Hypothalamus (tissue), 51 donors: ENCODE measurements around the gene NDST1.

ENCODE experiments used
- DNase-seq, 51 donors: peaks; one replicate each; lab custom pipeline; 2025; lab: John Stamatoyannopoulos, UW

Gene NDST1

DNA sequence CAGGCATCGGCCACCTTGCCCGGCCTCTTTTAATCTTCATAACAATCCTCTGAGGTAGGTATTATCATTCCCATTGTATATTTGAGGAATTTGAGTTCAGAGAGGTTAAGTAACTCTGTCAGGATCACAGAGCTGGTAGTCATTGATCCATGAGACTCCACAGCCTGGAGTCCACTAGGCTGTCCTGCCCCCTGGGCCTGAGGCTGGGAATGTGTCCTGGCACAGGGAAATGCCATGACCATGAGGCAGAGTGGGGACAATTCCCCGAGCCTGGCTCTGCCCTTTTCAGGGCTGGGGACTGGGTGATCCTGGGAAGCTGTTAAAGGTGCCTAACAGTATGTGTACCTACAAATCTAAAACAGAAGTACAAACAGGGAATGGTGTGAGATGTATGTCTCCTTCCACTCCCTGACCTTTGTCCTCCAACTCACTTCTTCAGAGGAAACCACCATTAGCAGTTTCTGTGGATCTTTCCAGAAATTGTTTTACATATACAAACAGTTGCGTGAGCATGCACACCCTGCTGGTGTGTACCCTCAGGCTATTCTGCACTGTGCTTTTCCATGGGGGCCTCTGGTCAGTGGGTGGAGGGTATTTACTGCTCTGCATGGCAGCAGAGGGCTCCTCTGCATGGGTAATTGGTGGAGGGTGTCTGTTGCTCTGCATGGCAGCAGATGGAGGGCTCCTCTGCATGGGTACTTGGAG, 53.8 kb downstream of the NDST1 start:
- DNase-seq = no peak

DNA sequence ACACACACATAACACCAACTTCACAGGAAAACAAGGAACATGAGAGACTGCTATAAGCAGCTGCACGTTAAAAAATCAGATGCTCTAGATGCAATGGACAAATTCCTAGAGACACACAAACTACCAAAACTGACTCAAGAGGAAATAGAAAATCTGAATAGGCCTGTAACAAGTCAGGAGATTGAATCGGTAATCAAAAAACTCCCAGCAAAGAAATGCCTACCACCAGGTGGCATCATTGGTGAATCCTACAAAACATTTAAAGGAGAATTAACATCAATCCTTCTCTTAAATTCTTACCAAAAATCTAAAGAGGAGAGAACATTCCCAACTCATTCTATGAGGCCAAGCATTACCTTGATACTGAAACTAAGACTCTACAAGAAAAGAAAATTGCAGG, 54.9 kb downstream of the NDST1 start:
- DNase-seq = peak in 1 of 51 donors; percentile 10

DNA sequence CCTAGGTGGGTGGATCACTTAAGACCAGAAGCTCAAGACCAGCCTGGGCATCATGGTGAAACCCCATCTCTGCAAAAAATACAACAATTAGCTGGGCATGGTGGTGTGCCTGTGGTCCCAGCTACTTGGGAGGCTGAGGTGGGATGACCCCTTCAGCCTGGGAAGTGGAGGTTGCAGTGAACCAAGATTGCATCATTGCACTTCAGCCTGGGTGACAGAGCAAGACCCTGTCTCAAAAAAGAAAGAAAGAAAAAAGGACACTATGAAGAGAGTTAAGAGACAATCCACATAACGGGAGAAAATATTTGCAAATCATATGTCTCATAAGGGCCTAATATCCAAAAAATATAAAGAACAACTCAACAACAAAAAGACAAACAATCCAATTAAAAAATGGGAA, 57.9 kb downstream of the NDST1 start:
- no peak for DNase-seq

DNA sequence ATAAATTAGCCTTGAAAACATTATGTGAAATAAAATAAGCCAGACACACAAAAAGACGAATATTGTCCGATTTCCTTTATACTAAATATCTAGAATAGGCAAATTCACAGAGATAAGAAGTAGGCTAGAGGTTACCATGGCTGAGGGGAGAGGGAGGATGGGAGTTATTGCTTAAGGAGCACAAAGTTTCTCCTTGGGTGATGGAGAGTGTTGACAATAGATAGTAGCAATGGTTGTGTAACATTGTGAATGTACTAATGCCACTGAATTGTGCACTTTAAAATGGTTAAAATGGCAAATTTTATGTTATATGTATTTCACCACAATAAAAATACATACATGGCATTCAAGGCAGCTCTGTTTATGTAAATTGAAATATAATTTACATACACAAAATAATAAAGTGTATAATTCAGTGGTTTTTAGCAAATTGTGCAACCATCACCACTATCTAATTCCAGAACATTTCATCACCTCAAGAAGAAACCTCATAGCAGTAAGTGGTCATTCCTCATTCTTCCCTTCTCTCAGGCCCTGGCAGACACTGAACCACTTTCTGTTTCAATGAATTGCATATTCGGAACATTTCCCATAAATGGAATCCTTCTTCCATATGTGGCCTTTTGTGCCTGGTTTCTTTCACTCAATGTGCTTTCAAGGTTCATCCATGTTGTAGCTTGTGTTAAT, 59.2 kb downstream of the NDST1 start:
- no peak for DNase-seq

DNA sequence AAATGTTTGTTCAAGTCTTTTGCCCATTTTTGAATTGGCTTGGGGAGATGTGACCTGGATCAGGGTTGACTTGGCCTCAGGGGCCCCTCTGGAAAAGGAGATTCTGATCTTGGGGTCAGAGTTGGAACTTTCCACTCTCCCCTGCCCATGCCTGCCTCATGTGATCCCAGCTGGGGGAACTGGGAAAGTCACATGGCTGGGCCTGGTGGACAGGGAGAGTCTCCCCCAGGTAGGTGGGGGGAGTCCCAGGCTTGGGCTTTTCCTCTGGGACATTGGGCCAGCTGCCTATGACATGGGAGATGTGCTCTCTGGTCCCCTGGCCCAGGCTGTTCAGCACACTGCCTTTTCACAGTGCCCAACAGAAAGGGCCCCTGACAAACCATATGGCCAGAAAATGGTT, 60.7 kb downstream of the NDST1 start:
- DNase-seq = no peak

DNA sequence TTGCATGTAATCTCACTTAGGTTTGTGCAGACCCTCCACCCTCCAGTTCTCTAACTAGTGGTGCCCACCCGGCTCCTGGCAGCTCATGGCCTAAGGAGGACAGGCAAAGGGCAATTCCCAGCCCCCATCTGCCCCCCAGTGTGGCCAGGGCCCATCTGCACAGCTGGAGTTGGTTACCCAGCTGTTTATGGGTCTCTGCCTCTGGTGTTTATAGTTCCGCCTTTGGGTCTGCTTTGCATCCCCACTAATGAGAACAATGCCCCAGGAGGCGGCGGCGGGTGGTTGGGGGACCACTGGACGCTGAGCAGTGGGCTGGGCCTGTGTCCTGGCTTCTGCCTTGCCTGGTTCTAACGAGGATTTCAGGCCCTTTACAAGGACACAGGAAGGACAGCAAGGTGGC, 62.4 kb downstream of the NDST1 start:
- no peak for DNase-seq

DNA sequence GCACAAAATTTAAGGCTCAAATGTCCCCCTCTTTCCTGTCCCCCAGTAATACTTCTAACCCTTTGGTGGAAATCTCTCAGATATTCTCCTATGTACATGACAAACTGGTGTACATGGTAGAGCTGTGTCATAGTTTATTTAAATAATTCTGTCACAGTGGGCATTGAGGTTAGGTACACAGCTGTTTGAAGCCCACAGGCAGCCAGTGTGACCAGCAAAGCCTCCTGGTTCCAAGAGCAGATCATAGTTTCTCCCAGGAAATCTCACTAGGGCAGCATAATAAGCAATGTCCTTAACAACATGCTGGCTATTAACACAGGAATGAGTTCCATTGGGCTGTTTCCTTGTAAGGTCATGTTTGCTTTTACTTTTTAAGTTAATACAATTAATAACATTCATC, 63.9 kb downstream of the NDST1 start:
- DNase-seq = no peak

DNA sequence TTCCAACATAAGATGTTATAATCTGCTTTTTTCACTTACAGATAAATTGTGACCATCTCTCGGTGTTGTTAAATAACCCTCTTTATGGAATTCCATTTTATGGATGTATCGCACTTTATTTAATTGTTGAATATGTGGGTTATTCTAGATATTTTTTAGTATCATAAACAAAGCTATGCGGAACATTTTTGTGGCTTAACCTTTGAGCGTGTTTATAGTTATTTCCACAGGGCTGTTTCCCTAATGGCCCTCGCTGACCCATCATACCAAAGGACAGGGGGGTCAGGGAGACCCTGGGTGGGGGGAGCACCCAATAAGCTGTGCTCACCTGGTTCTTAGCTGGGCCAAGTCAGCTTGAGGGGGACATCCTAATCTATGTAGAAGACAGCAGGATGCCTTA, 65.3 kb downstream of the NDST1 start:
- no peak for DNase-seq

DNA sequence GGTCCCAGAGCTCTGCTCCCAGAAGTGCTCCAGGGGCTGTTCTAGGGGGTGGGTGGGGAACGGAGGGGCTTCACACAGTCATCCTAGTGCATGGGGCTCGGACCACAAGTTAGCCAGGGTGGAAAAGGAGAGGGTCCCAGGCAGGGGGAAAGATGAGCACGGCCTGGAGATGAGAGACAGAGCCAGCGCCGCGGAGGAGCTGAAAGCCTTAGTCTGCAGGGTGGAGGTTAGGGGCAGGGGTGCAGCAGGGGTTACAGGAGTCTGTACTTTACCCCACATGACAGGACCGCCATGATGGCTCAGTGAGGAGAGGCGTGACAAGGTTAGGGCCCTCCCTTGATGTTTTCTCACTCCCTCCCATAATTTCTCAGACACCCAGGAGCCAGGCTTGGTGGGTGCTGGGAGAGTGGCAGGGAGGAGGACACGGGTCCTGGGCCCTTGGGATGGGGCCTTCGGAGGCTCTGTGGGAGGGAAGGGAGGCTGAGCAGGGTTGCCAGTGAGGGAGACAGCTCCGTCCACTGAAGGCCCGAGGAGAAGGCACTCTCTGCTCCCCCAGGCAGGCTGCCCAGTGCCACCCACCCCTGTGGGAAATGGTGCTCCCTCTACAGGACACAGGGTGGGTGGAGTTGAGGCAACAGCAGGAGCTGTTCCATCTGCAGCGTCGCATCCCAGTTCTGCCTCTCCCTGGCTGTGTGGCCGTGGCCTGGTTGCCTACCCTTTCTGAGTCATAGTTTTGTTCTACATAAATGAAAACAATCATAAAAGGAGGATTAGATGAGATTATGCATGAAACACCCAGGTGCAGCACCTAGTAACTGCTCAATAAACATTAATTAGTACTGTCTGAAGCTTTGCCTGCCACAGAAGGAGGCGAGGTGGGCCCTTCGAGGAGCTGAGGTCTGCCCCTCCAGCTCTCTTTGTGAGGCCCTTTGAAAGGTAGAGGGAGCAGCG, 66.2 kb downstream of the NDST1 start:
- DNase-seq = no peak

DNA sequence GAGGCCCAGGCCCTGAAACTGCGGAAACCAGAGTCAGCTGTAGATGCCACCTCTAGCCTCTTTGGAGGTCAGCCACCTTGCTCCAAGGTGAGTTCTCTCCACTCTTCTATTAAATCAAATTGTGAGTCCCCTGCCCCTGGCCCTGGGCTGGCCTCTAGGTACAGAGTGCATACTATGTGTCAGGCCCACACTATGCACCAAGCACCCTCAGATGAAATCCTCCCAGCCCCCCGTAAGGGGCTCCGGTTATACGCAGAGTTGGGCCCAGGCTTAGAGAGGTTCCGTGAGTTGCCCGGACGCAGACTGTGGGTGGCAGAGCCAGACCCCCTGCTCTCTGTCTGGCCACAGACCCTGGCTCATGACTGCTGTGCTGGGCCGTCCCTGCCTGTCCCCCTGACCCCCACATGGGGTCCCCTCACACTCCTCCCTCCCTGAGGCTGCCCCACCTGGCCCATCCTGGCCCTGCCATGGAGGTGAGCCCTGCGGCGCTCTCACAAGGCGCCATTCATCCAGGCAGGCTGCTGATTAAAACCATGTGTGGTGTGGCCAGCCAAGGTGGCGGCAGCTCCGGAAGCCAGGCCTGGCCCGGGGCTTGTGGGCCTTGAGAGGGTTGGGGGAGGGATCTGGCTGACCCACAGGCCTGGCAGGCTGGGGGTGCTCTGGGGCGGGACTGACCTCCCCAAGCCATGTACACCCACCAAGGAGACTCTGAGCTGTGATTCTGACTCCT, 67.1 kb downstream of the NDST1 start:
- DNase-seq = no peak

DNA sequence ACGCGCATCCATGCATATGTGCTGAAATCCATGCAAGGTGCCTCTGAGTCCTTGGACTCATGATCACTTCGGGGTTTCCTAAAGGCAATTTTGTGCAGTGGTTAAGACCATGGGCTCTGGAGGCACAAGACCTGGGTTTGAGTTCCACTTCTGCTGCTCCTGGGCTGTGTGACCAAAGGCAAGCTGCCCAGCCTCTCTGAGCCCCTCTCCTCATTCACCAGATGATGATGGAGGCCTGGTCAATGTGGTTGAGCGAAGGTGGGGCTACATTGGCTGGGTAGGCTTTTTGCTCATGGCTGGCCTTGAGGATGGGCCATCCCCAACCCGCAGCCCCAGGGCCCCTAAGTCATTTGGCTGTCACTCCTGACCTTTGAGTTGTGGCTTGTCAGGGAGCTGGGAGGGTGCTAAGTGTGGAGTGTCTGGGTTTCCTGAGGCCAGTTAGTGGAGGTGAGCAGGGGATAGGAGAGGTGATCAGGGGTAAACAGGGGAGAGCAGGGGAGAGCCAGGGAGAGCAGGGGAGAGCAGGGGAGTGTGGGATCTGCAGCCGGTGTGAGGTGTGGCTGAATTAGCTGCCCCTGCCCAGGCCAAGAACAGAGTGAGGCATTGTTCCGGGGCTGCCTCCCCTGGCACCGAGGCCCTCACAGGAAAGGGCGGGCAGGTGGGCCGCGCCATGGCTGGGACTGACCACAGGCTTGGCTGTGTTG, 68.0 kb downstream of the NDST1 start:
- DNase-seq = no peak

DNA sequence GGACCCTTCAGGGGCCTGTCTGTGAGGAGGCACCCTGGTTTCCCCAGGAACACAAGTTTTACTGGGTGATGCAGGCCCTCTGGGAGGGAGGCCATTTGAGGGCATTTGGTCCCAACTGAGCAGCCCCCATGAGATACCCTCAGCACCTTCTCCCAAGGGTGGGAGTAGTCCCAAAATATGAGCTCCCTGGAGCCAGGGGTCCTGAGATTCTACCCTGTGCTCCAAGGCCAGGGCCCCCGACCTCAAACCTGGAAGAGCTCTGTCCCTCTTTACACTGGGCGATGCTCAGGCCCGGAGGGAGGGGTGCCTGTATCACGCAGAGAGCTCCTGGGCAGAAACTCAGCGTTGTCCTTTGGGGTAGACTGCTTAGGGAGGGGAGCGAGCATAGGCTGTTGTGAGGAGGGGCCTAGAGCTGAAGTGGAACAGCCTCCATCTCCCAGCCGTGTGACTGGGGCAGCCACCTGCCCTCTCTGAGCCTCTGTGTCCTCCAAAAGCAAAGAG, 68.6 kb downstream of the NDST1 start:
- no peak for DNase-seq

DNA sequence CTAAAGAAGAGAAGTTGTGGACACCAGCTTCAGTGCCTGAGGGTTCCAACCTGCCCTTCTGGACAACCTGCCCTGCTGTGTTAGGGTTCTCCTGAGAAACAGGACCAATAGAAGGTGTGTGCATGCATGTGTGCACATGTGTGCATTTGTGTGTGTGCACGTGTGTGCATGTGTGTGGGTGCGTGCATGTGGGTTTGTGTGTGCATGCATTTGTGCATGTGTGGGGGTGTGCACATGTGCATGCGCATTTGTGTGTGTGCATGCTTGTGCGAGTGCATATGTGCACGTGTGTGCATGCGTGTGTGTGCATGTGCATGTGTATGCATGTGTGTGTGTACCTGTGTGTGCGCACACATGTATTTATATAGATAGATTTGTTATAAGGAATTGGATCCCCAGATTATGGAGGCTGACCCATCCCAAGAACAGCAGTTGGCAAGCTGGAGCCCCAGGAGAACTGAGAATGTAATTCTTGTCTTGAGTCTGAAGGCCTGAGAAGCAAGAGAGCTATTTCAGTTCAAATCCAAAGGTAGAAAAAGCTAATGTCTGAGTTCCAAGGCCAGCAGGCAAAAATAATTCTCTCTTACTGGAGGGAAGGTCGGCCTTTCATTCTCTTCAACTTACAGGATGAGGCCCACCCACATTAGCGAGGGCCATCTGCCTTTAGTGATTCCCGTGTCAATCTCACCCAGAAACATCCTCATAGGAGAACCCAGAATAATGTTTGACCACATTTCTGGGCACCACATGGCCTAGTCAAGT, 69.6 kb downstream of the NDST1 start:
- no peak for DNase-seq

DNA sequence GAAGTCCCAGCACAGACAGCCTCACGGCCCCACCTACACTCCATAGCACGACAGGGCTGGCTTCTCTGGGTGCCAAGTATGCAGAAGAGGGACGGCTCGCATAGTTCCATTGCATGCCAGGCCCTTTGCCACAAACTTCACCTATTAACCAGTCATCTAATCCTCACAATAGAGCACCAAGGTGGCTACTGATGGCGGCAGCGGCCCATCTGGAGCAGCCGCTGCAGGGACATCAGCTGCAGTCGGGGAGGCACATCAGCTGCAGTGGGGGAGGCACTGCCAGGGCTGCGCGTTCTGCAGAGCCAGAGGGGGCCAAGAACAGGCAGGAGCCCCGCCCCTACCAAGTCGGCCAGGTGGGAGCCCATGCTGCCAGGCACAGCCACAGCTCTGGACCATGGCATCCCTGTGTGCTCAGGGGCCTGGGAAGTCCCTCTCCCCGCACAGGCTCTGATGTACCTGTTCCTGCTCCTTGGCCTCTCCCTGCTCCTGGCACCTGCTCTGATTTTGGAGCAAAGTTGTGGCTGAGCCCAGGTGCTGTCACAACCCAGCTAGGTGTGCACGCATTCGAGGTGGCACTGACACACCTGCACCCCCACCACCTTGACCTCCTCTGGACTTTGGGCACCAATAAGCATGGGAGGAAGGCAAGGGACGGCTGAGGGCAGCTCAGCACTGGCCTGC, 71.0 kb downstream of the NDST1 start:
- no peak for DNase-seq

DNA sequence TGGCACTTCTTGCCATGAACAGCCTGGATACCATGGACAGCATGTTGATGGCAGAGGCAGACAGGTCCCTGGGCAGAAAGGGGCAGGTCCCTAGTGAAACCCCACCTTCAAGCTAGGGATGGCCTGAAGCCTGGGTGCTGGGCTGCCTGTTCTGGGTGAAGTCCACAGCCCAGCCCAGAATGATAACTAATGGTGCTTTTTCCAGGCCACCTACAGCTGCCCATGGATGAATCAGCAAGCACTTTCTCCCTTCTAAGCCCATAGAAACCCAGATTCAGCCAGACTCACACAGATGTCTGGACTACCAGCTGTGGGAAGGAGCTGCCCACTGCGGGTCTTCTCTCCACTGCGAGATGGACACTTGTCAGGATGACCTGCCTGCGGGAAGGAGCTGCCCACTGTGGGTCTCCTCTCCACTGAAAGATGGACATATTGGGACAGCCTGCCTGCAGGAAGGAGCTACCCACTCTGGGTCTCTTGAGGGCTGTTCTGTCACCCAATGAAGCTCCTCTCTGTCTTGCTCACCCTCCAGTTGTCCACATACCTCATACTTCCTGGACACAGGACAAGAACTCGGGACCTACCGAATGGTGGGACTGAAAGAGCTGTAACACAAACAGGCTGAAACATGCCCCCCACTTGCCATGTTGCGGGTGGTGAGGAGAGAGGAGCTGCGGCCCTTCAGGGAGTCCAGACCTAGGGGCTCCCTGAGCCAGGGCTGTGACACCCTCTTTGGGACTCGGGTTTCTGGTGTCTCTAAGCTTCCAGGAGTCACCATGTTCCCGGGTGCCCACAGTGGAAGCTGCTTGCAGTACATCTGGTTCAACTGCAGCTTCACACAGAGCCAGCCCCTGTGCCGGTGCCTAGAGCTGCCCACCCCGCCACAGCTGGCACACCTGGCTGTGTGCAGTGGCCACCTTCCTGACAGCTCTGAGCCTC, 71.8 kb downstream of the NDST1 start:
- DNase-seq = no peak

DNA sequence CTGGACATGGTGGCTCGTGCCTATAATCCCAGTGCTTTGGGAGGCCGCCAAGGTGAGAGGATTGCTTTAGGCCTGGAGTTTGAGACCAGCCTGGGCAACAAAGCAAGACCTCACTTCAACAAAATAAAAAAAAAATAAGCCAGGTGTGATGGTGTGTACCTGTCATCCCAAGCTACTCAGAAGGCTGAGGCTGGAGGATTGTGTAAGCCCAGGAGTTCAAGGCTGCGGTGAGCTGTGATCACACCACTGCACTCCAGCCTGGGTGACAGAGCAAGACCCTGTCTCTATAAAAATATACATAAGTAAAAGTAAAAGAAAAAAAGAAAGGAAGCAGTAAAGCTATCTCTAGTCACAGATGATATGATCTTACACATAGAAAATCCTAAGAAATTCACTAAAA, 73.0 kb downstream of the NDST1 start:
- DNase-seq = no peak
